B cell (primary cell): ENCODE results near the gene LPCAT1. TPM values are rescaled to one million over a fixed set of nuclear protein-coding genes. Genes with fewer than 3 reads are reported as not detected.
"Not testable (repeated sequence)": the region's sequence is repeated elsewhere in the genome, so short reads cannot be mapped to it uniquely, and the experiment has no call there.

Experiments used
- ATAC-seq: fragments of 200-7000 bp; cut with Tn5 transposase; one replicate; pipeline ENCODE4 v1.10.0; 2021; ENCODE audit warnings: low read depth, mild to moderate bottlenecking, moderate number of reproducible peaks, moderate library complexity
- CTCF ChIA-PET: fragments of 350-600 bp; sonication (Branson Sonifier 250); formaldehyde crosslinking; loops from one replicate; lab custom pipeline; 2021; ENCODE audit warnings: antibody characterized with exemption, inconsistent platforms; lab: Charles Lee
- POLR2A ChIA-PET: fragments of 350-600 bp; sonication (Branson Sonifier 250); formaldehyde crosslinking; loops from one replicate; lab custom pipeline; 2021; ENCODE audit warnings: antibody characterized with exemption; lab: Charles Lee
- DNase-seq: peaks from one replicate; pipeline ENCODE4 v3.0.0; 2013
- H2AFZ ChIP-seq: 2 replicates; pipeline ENCODE4 v1.6.1; 2012; ENCODE audit warnings: mild to moderate bottlenecking, low read depth, low read length; ENCODE audit not compliant: insufficient read depth, poor library complexity, severe bottlenecking
- H3K27ac ChIP-seq, 2 donors: 1 replicate in 1 of 2; 2 replicates in 1 of 2; pipeline ENCODE4 v1.5.1; 2012 to 2013; ENCODE audit warnings: low read length in 2 of 2, mild to moderate bottlenecking in 2 of 2, moderate library complexity in 1 of 2
- H3K27me3 ChIP-seq, 4 experiments: fragments of 200-600 bp in 1 of 4; sonication (generic) in 1 of 4; replicated peaks in 1 of 4; 1 replicate in 2 of 4; 2 replicates in 2 of 4; pipeline versions ENCODE4 v1.6.1 to v1.7.0; 2013 to 2016; ENCODE audit warnings: low read length in 3 of 4, mild to moderate bottlenecking in 2 of 4, mixed read lengths in 1 of 4, moderate library complexity in 1 of 4; ENCODE audit not compliant: insufficient read depth in 4 of 4, control insufficient read depth in 3 of 4; ENCODE audit errors: control extremely low read depth in 1 of 4
- H3K36me3 ChIP-seq, 2 experiments: replicated peaks in 1 of 2; 1 replicate in 1 of 2; 2 replicates in 1 of 2; pipeline versions ENCODE4 v1.6.1 to v1.7.1; 2013; ENCODE audit warnings: low read length in 1 of 2; ENCODE audit not compliant: insufficient read depth in 2 of 2, control insufficient read depth in 1 of 2; ENCODE audit errors: control extremely low read depth in 1 of 2, extremely low read depth in 1 of 2
- H3K4me1 ChIP-seq, 2 donors: fragments of 200-600 bp in 1 of 2; sonication (generic) in 1 of 2; 1 replicate in 1 of 2; 2 replicates in 1 of 2; pipeline versions ENCODE4 v1.5.1 to v1.6.1; 2013 to 2017; ENCODE audit warnings: low read length in 2 of 2; ENCODE audit not compliant: control insufficient read depth in 2 of 2, insufficient read depth in 2 of 2
- H3K4me2 ChIP-seq: replicated peaks from 2 replicates; pipeline ENCODE3; 2012; ENCODE audit warnings: mild to moderate bottlenecking, low read depth, low read length; ENCODE audit not compliant: poor library complexity, severe bottlenecking
- H3K4me3 ChIP-seq, 5 experiments: fragments of 200-600 bp in 1 of 5; sonication (generic) in 1 of 5; 1 replicate in 3 of 5; 2 replicates in 2 of 5; pipeline versions ENCODE4 v1.5.1 to v1.7.0; 2011 to 2016; ENCODE audit warnings: low read length in 4 of 5, mild to moderate bottlenecking in 4 of 5, low read depth in 2 of 5, control low read depth in 1 of 5, moderate library complexity in 1 of 5; ENCODE audit not compliant: insufficient read depth in 1 of 5; ENCODE audit errors: control extremely low read depth in 1 of 5, extremely low read depth in 1 of 5
- H3K79me2 ChIP-seq: fragments of 200-600 bp; sonication (generic); one replicate; pipeline ENCODE4 v1.6.0; 2016; ENCODE audit warnings: low read length; ENCODE audit not compliant: control insufficient read depth, insufficient read depth
- H3K9ac ChIP-seq: fragments of 200-600 bp; sonication (generic); 2 replicates; pipeline ENCODE4 v1.6.1; 2017; ENCODE audit warnings: mild to moderate bottlenecking, low read length, moderate library complexity
- H3K9me3 ChIP-seq, 3 donors: one replicate each; pipeline versions ENCODE4 v1.6.1 to v1.7.1; 2013; ENCODE audit warnings: low read length in 2 of 3; ENCODE audit not compliant: control insufficient read depth in 2 of 3, insufficient read depth in 1 of 3; ENCODE audit errors: control extremely low read depth in 1 of 3
- H4K20me1 ChIP-seq: 2 replicates; pipeline ENCODE4 v1.6.0; 2012; ENCODE audit warnings: mild to moderate bottlenecking, low read length; ENCODE audit not compliant: insufficient read depth, control insufficient read depth, poor library complexity, severe bottlenecking
- H3K27ac Mint-ChIP-seq: one replicate; pipeline ENCODE4 v1.8.0; 2021; ENCODE audit warnings: mixed read lengths
- H3K27me3 Mint-ChIP-seq: one replicate; pipeline ENCODE4 v1.8.0; 2021; ENCODE audit warnings: mixed read lengths
- H3K4me1 Mint-ChIP-seq: one replicate; pipeline ENCODE4 v1.8.0; 2021; ENCODE audit warnings: mixed read lengths
- H3K4me3 Mint-ChIP-seq: one replicate; pipeline ENCODE4 v1.8.0; 2021; ENCODE audit warnings: mixed read lengths
- H3K9me3 Mint-ChIP-seq: one replicate; pipeline ENCODE4 v1.8.0; 2022; ENCODE audit warnings: mixed read lengths; ENCODE audit not compliant: insufficient read depth
- EZH2 ChIP-seq: IDR thresholded peaks from 2 replicates; pipeline ENCODE4 v1.6.1; 2012; ENCODE audit warnings: borderline replicate concordance, low read depth, mild to moderate bottlenecking, moderate library complexity, low read length; ENCODE audit not compliant: insufficient read depth, poor library complexity, severe bottlenecking
- WGBS: methylation state at CpG from one replicate; pipeline ENCODE4 v1.1.5; 2013; ENCODE audit warnings: missing lambda C conversion rate; ENCODE audit not compliant: insufficient coverage; 5-methylcytosine and 5-hydroxymethylcytosine counted together
- intact Hi-C: fragments of 100-400 bp; cut with micrococcal nuclease; formaldehyde crosslinking; loops from one replicate; pipeline ENCODE4 v1.10.0; 2022
- polyA plus RNA-seq: library from polyadenylated mRNA; depleted of rRNA; stranded (reverse); fragments of >200 nt; gene quantifications from 2 replicates; pipeline ENCODE4 v1.2.3, GENCODE V29; 2012
- total RNA-seq, 2 donors: library from RNA; stranded (reverse); fragments of 120-200 nt in 1 of 2; gene quantifications; 1 replicate in 1 of 2; 2 replicates in 1 of 2; pipeline versions ENCODE4 v1.2.3 to v1.2.4, GENCODE V29; 2013 to 2022
- TF ChIP-seq, protein P1 (sequence below): fragments of 200-600 bp; IDR thresholded peaks from one replicate; pipeline ENCODE4 v1.8.0; 2022; ENCODE audit warnings: antibody characterized with exemption, mild to moderate bottlenecking

The LPCAT1 gene
- total and polyA plus RNA-seq, 2 donors (not counting 1 experiment from before 2014, with no cell fraction given): 94.8 to 159 TPM

- no peak overlapping the region for H3K9ac ChIP-seq
- Mint-ChIP-seq H3K4me3 (no peak overlapping the region), H3K27ac (no peak overlapping the region), H3K27me3 (no peaks in the 10 kb centered on the region), H3K4me1 (no peaks in the 10 kb centered on the region), H3K9me3 (no peaks in the 10 kb centered on the region)
- H3K9me3 ChIP-seq: peaks cover 0 to 14% (median 0%) of the 10 kb centered on the region in 3 donors
- CTCF ChIA-PET: no interaction called here
- no peak for DNase-seq
- no peaks in the 10 kb centered on the region for H3K27me3 ChIP-seq
- no peaks in the 10 kb centered on the region for H4K20me1 ChIP-seq
- intact Hi-C loops: no loop called here
- no peak overlapping the region for H3K4me3 ChIP-seq
- H3K4me2 ChIP-seq: no peak overlapping the region
- POLR2A ChIA-PET: no interaction called here
- ATAC-seq: no peak
- TF ChIP-seq EZH2: no peak
- TF ChIP-seq, protein P1, sequence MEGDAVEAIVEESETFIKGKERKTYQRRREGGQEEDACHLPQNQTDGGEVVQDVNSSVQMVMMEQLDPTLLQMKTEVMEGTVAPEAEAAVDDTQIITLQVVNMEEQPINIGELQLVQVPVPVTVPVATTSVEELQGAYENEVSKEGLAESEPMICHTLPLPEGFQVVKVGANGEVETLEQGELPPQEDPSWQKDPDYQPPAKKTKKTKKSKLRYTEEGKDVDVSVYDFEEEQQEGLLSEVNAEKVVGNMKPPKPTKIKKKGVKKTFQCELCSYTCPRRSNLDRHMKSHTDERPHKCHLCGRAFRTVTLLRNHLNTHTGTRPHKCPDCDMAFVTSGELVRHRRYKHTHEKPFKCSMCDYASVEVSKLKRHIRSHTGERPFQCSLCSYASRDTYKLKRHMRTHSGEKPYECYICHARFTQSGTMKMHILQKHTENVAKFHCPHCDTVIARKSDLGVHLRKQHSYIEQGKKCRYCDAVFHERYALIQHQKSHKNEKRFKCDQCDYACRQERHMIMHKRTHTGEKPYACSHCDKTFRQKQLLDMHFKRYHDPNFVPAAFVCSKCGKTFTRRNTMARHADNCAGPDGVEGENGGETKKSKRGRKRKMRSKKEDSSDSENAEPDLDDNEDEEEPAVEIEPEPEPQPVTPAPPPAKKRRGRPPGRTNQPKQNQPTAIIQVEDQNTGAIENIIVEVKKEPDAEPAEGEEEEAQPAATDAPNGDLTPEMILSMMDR: no peak
- H2AFZ ChIP-seq: no peak overlapping the region
- 93% methylated on average over 2 of the region's 5 CpGs for WGBS
- H3K27ac ChIP-seq: no peak overlapping the region
- H3K36me3 ChIP-seq: peaks cover 0 to 4% of the 10 kb centered on the region in 2 experiments
- no peaks in the 10 kb centered on the region for H3K79me2 ChIP-seq
- no peaks in the 10 kb centered on the region for H3K4me1 ChIP-seq
Measured at GRCh38 chr5:1562599-1562998, 38.8 kb upstream of the LPCAT1 start.

GRCh38 chr5:1561402-1561929, 37.7 kb upstream of the LPCAT1 start:
- ATAC-seq: no peak
- no peak overlapping the region for H3K27ac Mint-ChIP-seq
- CTCF ChIA-PET: no interaction called here

GRCh38 chr5:1560499-1560898, 36.7 kb upstream of the LPCAT1 start:
- H3K9me3 Mint-ChIP-seq, H3K27ac Mint-ChIP-seq, ATAC-seq, H3K27me3 Mint-ChIP-seq, H2AFZ ChIP-seq, POLR2A ChIA-PET, intact Hi-C loops, H3K4me2 ChIP-seq, DNase-seq, H3K27me3 ChIP-seq, H3K36me3 ChIP-seq, H3K4me3 ChIP-seq, H3K9ac ChIP-seq, H3K4me1 ChIP-seq, H3K4me3 Mint-ChIP-seq, H4K20me1 ChIP-seq, H3K27ac ChIP-seq, H3K79me2 ChIP-seq, H3K4me1 Mint-ChIP-seq: not testable (repeated sequence)
- 89% methylated on average over 11 of the region's 13 CpGs for WGBS
- CTCF ChIA-PET: interaction anchor here (0.6 to 1.1 kb wide), 3 partner anchors 34 to 57 kb away, joined by 3 to 6 read pairs (median 3); no protein-coding TSS in a partner anchor
- peaks cover 0 to 14% (median 0%) of the 10 kb centered on the region in 3 donors for H3K9me3 ChIP-seq

More at GRCh38 chr5:1561402-1561929, 37.7 kb upstream of the LPCAT1 start:
- TF ChIP-seq, protein P1: no peak
- TF ChIP-seq EZH2: no peak
- no peaks in the 10 kb centered on the region for H3K79me2 ChIP-seq
- Mint-ChIP-seq H3K4me3 (no peak overlapping the region), H3K9me3 (no peaks in the 10 kb centered on the region), H3K27me3 (no peaks in the 10 kb centered on the region), H3K4me1 (no peaks in the 10 kb centered on the region)
- POLR2A ChIA-PET: no interaction called here
- intact Hi-C loops: no loop called here
- no peak overlapping the region for H3K4me3 ChIP-seq
- peaks cover 0 to 14% (median 0%) of the 10 kb centered on the region in 3 donors for H3K9me3 ChIP-seq
- H3K36me3 ChIP-seq: peaks cover 0 to 3% of the 10 kb centered on the region in 2 experiments
- H3K27ac ChIP-seq: no peak overlapping the region
- no peak overlapping the region for H3K9ac ChIP-seq
- no peak for DNase-seq
- H4K20me1 ChIP-seq: no peaks in the 10 kb centered on the region
- 89% methylated on average over 10 of the region's 10 CpGs for WGBS
- no peak overlapping the region for H3K4me2 ChIP-seq
- no peak overlapping the region for H2AFZ ChIP-seq
- no peaks in the 10 kb centered on the region for H3K4me1 ChIP-seq
- H3K27me3 ChIP-seq: no peaks in the 10 kb centered on the region
